A549 (cell line): ENCODE data around the gene ELOVL2. TPM values are rescaled to one million over a fixed set of nuclear protein-coding genes. Genes with fewer than 3 reads are reported as not detected.
A peak's percentile ranks its signal among the peaks of the same experiment; 100 is the strongest.

ENCODE experiments used
- ATAC-seq, 2 experiments: fragments of 200-7000 bp in 1 of 2; fragments of >200 bp in 1 of 2; cut with Nextera tagmentation in 1 of 2; cut with Tn5 transposase in 1 of 2; 3 replicates each; pipeline versions ENCODE4 v1.8.0 to v1.9.1; 2018 to 2020; ENCODE audit warnings: mild to moderate bottlenecking in 1 of 2, moderate library complexity in 1 of 2
- CTCF ChIA-PET: fragments of 300-600 bp; sonication (Branson Sonifier 250); formaldehyde crosslinking; extraction: SDS; loops from one replicate; lab custom pipeline; 2021; ENCODE audit warnings: antibody characterized with exemption, inconsistent platforms; lab: Yijun Ruan, JAX
- POLR2A ChIA-PET: fragments of 350-600 bp; formaldehyde crosslinking; extraction: SDS; loops from one replicate; lab custom pipeline; 2021; ENCODE audit warnings: antibody characterized with exemption, inconsistent platforms; lab: Yijun Ruan, JAX
- DNase-seq, 2 experiments: peaks; one replicate each; pipeline versions ENCODE4 v3.0.0 to v3.0.0-alpha.2; 2011 to 2016; ENCODE audit warnings: low read depth in 1 of 2, low spot score in 1 of 2
- FAIRE-seq: peaks from 2 replicates; lab custom pipeline; 2011; peaks lifted over from hg19 to GRCh38; lab: Jason Lieb, UNC
- H3K27ac ChIP-seq, 2 experiments: fragments of >200 bp; sonication (Bioruptor Twin); formaldehyde crosslinking; 3 replicates each; pipeline ENCODE4 v1.5.1; 2016 to 2017
- H3K4me1 ChIP-seq: fragments of >200 bp; sonication (Bioruptor Twin); formaldehyde crosslinking; 3 replicates; pipeline ENCODE4 v1.6.1; 2016
- H3K4me2 ChIP-seq: fragments of >200 bp; sonication (Bioruptor Twin); formaldehyde crosslinking; 3 replicates; pipeline ENCODE4 v1.6.1; 2016
- H3K4me3 ChIP-seq: fragments of >200 bp; sonication (Bioruptor Twin); formaldehyde crosslinking; 3 replicates; pipeline ENCODE4 v1.5.1; 2016
- H3K9me3 ChIP-seq: fragments of >200 bp; sonication (Bioruptor Twin); formaldehyde crosslinking; 3 replicates; pipeline ENCODE4 v1.6.1; 2016
- BHLHE40 ChIP-seq: IDR thresholded peaks from 2 replicates; pipeline ENCODE4 v1.6.1; 2012; ENCODE audit warnings: low read depth, low read length, inconsistent platforms
- CEBPB ChIP-seq, 2 experiments: fragments of >200 bp in 1 of 2; sonication (Bioruptor Twin) in 1 of 2; formaldehyde crosslinking in 1 of 2; IDR thresholded peaks; 2 replicates each; pipeline ENCODE4 v1.6.1; 2012 to 2016
- CHD4 ChIP-seq: fragments of 200-600 bp; sonication (generic); IDR thresholded peaks from 2 replicates; pipeline ENCODE4 v1.6.1; 2016; ENCODE audit warnings: antibody characterized with exemption, mild to moderate bottlenecking, borderline replicate concordance
- EHMT2 ChIP-seq: fragments of 200-600 bp; sonication (generic); IDR thresholded peaks from 2 replicates; pipeline ENCODE4 v1.6.1; 2016; ENCODE audit warnings: antibody characterized with exemption, low read depth, mild to moderate bottlenecking, moderate library complexity
- ELK1 ChIP-seq: fragments of 150-350 bp; IDR thresholded peaks from 2 replicates; pipeline ENCODE4 v1.6.1; 2014; ENCODE audit warnings: low read depth, mild to moderate bottlenecking, low read length
- EP300 ChIP-seq, 2 experiments: fragments of >200 bp; sonication (Bioruptor Twin); formaldehyde crosslinking; IDR thresholded peaks; 2 replicates in 1 of 2; 3 replicates in 1 of 2; pipeline ENCODE4 v1.6.1; 2016 to 2017
- HOXB13 ChIP-seq: fragments of 250-450 bp; sonication (Bioruptor Pico); IDR thresholded peaks from 2 replicates; pipeline ENCODE4 v1.5.0; 2020; ENCODE audit warnings: low read depth, mild to moderate bottlenecking, moderate library complexity
- HOXB5 ChIP-seq: fragments of 250-450 bp; sonication (Bioruptor Pico); IDR thresholded peaks from 2 replicates; pipeline ENCODE4 v1.5.0; 2020; ENCODE audit warnings: mild to moderate bottlenecking, moderate library complexity
- JUN ChIP-seq, 2 experiments: fragments of >200 bp; sonication (Bioruptor Twin); formaldehyde crosslinking; IDR thresholded peaks; 2 replicates in 1 of 2; 3 replicates in 1 of 2; pipeline ENCODE4 v1.6.1; 2016 to 2017
- KDM5A ChIP-seq: fragments of 200-600 bp; sonication (generic); IDR thresholded peaks from 2 replicates; pipeline ENCODE4 v1.6.1; 2016; ENCODE audit warnings: antibody characterized with exemption, mild to moderate bottlenecking
- MAFK ChIP-seq: fragments of 450-650 bp; IDR thresholded peaks from 2 replicates; pipeline ENCODE4 v1.6.1; 2014; ENCODE audit not compliant: partially characterized antibody
- MAX ChIP-seq: IDR thresholded peaks from 2 replicates; pipeline ENCODE4 v1.6.1; 2012
- MAZ ChIP-seq: fragments of 150-350 bp; IDR thresholded peaks from 2 replicates; pipeline ENCODE4 v1.6.1; 2014; ENCODE audit warnings: antibody characterized with exemption, low read depth, low read length, borderline replicate concordance
- MYC ChIP-seq: IDR thresholded peaks from 2 replicates; pipeline ENCODE4 v1.6.1; 2012; ENCODE audit warnings: mild to moderate bottlenecking, inconsistent platforms, low read length, improper control_type of control experiment, borderline replicate concordance
- NR3C1 ChIP-seq: fragments of >200 bp; sonication (Bioruptor Twin); formaldehyde crosslinking; IDR thresholded peaks from 3 replicates; pipeline ENCODE4 v1.6.1; 2017
- POLR2AphosphoS2 ChIP-seq: conservative IDR thresholded peaks from 2 replicates; pipeline ENCODE4 v1.6.1; 2012; ENCODE audit warnings: low read length, improper control_type of control experiment, inconsistent platforms
- SMC3 ChIP-seq: fragments of >200 bp; sonication (Bioruptor Twin); formaldehyde crosslinking; IDR thresholded peaks from 3 replicates; pipeline ENCODE4 v1.6.1; 2018; ENCODE audit warnings: inconsistent platforms
- TFCP2L1 ChIP-seq: fragments of 250-450 bp; sonication (Bioruptor Pico); IDR thresholded peaks from 2 replicates; pipeline ENCODE4 v1.5.0; 2021; ENCODE audit warnings: mild to moderate bottlenecking
- TP53 ChIP-seq: fragments of 250-450 bp; sonication (Bioruptor Pico); IDR thresholded peaks from 2 replicates; pipeline ENCODE4 v1.5.0; 2021; ENCODE audit warnings: mild to moderate bottlenecking, moderate library complexity
- USF2 ChIP-seq: fragments of 450-650 bp; IDR thresholded peaks from 2 replicates; pipeline ENCODE4 v1.6.1; 2014; ENCODE audit warnings: antibody characterized with exemption
- ZFP36 ChIP-seq: fragments of 450-650 bp; IDR thresholded peaks from 2 replicates; pipeline ENCODE4 v1.6.1; 2014; ENCODE audit warnings: borderline replicate concordance; ENCODE audit not compliant: partially characterized antibody
- ZNF302 ChIP-seq: fragments of 250-450 bp; sonication (Bioruptor Pico); IDR thresholded peaks from 2 replicates; pipeline ENCODE4 v1.9.0; 2021; ENCODE audit warnings: inconsistent platforms, mild to moderate bottlenecking, moderate library complexity
- ZSCAN20 ChIP-seq: fragments of 250-450 bp; sonication (Bioruptor Pico); IDR thresholded peaks from 2 replicates; pipeline ENCODE4 v1.8.0; 2022; ENCODE audit warnings: mild to moderate bottlenecking, moderate library complexity
- WGBS: methylation state at CpG from one replicate; pipeline ENCODE4 v1.1.6; 2017; ENCODE audit errors: missing lambda C conversion rate; 5-methylcytosine and 5-hydroxymethylcytosine counted together
- polyA plus RNA-seq, 4 experiments: library from polyadenylated mRNA; depleted of rRNA in 3 of 4; stranded (reverse); fragments of >200 nt; fragmentation: RNase III in 1 of 4; extraction: RNeasy Plus Mini Kit Qiagen cat#74134 plus additional on column Dnase treatment in 1 of 4; gene quantifications; 2 replicates in 3 of 4; 3 replicates in 1 of 4; pipeline ENCODE4 v1.2.3, GENCODE V29; 2011 to 2017

ELOVL2 gene
- polyA plus RNA-seq, 2 of the 4 experiments (the other 2 are of a cell fraction): 12.4 to 15.5 TPM

- TF ChIP-seq TFCP2L1 (CRISPR knock-in tag) (no peak), POLR2AphosphoS2 (no peak), KDM5A (no peak), MAZ (no peak)
Measured at GRCh38 chr6:11039040-11039439, 5.1 kb downstream of the ELOVL2 start (continued).

- ATAC-seq (no peak), DNase-seq (no peak), FAIRE-seq (no peak)
- no peaks in the 10 kb centered on the region for H3K9me3 ChIP-seq
- H3K4me2 ChIP-seq: peak overlapping the region; percentile 55
- peaks cover 39% of the 10 kb centered on the region for H3K4me1 ChIP-seq
- peak overlapping the region in 1 of 2 experiments; percentile 65; a peak in 3 of 6 replicates for H3K27ac ChIP-seq
- H3K4me3 ChIP-seq: no peak overlapping the region
- no peak for TF ChIP-seq MYC
- TF ChIP-seq CEBPB (IDR thresholded peaks at IDR 0.05): no peak
- no peak for TF ChIP-seq HOXB5 (CRISPR knock-in tag)
- no peak for TF ChIP-seq BHLHE40
- TF ChIP-seq NR3C1: no peak
- TF ChIP-seq JUN (IDR thresholded peaks at IDR 0.05): no peak
- no peak for TF ChIP-seq HOXB13
- TF ChIP-seq ELK1: no peak
- TF ChIP-seq EHMT2: no peak
- no peak for TF ChIP-seq EP300 (IDR thresholded peaks at IDR 0.05)
- TF ChIP-seq USF2: no peak
- no peak for TF ChIP-seq MAX
- TF ChIP-seq CHD4: no peak
- TF ChIP-seq TP53: no peak
- no peak for TF ChIP-seq ZFP36
- TF ChIP-seq MAFK: no peak
- no peak for TF ChIP-seq ZNF302 (CRISPR knock-in tag)
- CTCF ChIA-PET: interaction anchor here (0.5 to 0.6 kb wide), 2 partner anchors 18 to 51 kb away, joined by 3 to 4 read pairs; no protein-coding TSS in a partner anchor
- POLR2A ChIA-PET: no interaction called here
- WGBS: 28% methylated on average over 2 of the region's 2 CpGs
Measured at GRCh38 chr6:11036977-11037430, 7.1 kb downstream of the ELOVL2 start.

- TF ChIP-seq ZSCAN20 (CRISPR knock-in tag): no peak
- TF ChIP-seq USF2: no peak
- no peak for TF ChIP-seq ELK1
- no peak for TF ChIP-seq MYC
- no peak for TF ChIP-seq SMC3
- Histone ChIP-seq H3K9me3 (no peaks in the 10 kb centered on the region), H3K4me1 (peaks cover 39% of the 10 kb centered on the region), H3K27ac (no peak overlapping the region), H3K4me2 (no peak overlapping the region), H3K4me3 (no peak overlapping the region)
- FAIRE-seq (no peak), DNase-seq (no peak), ATAC-seq (no peak)
- WGBS: 95% methylated on average over 4 of the region's 4 CpGs
- POLR2A ChIA-PET: no interaction called here
- CTCF ChIA-PET: interaction anchor here (0.5 kb wide), 1 partner anchor 52 kb away, joined by 4 read pairs; no protein-coding TSS in a partner anchor
Measured at GRCh38 chr6:11036351-11036740, 7.8 kb downstream of the ELOVL2 start.
